GM21367 (cell line): Measurements from ENCODE around the gene BCAR1.
"Not testable (repeated sequence)": the region's sequence is repeated elsewhere in the genome, so short reads cannot be mapped to it uniquely, and the experiment has no call there.

ENCODE experiments used
- ATAC-seq: cut with Tn5 transposase; IDR thresholded peaks from one replicate; pipeline ENCODE4 v1.9.1; 2021; ENCODE audit not compliant: unreplicated experiment

The BCAR1 gene

DNA sequence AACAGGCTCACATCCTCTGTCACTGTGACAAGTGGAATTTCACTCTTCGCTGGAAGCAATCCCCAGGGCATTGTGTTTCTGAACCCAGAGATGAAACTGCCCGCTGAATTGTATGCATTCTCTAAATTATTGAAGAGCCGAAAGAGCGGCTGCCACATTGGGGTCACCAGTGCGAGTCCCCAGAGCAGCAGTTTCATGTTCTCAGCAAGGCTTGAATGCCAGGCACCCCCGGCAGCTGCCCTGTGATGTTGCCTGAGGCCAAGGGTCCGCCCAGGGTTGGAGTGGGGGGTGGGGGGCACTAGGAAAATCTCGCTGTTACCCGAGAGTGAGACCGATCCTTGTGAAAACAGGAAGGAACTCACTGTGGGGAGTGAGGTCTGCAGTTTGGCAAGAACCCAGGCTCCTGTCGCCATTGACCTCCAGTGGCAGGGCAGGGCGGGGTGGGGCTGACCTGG is 20.7 kb upstream of the BCAR1 start:
- ATAC-seq, result no peak

DNA sequence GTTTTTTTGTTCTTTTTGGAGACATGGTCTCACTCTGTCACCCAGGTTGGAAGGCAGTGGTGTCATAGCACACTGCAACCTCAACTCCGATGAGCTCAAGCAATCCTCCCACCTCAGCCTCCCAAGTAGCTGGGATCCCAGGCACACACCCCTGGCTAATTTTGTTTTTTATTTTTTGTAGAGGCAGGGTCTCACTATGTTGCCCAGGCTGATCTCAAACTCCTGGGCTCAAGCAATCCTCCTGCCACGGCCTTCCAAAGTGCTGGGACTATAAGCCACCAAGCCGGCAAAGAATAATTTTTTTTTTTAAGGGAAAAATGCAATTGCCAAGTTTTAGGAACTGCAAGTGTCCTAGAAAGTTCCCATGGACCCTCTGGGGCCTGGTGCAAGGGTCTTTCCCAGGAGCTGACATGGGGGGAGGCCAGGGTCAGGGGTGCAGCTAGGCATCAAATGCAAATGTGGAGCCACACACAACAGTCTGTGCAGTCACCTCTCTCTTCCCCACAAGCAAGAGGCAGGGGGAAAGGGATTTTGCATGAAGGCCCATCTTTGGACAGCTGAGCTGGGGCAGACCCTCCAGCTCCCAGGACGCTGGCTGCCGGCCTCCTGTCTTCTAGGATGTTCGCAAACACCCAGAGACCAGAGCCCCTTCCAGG is 20.1 kb upstream of the BCAR1 start:
- ATAC-seq, result no peak

- not testable (repeated sequence) for ATAC-seq
Observed at GRCh38 chr16:75269358-75269757, 17.9 kb upstream of the BCAR1 start.

DNA sequence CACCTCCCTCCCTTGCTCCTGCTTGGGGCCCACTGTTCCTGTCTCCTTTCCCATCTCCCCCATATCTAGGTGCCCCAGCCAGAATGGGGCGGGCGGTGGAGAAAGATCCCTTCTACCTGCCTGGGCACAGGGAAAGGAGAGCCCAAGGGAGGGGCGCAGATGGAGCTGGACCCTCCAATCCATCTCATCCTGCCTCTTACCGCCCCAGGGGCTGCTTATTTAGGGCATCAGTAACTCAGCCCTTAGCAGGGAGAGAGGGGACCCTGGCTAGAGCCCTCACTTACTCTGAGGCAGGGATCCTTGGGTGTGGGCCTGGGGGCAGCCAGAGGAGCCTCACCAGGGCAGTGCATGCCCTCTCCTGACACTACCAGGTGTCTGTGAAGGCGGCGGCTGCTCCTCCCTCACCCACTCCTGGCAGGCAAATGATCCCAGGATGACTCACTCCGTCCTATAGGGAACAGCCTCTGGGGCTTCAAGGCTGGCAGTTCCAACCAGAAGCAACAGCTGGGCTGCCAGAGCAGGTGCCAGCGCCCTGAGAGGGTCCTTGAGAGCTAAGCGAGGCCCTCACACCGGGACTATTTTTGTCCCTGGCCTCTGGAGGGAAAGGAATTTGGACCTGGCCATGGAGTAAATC is 16.3 kb upstream of the BCAR1 start:
- ATAC-seq, result no peak

DNA sequence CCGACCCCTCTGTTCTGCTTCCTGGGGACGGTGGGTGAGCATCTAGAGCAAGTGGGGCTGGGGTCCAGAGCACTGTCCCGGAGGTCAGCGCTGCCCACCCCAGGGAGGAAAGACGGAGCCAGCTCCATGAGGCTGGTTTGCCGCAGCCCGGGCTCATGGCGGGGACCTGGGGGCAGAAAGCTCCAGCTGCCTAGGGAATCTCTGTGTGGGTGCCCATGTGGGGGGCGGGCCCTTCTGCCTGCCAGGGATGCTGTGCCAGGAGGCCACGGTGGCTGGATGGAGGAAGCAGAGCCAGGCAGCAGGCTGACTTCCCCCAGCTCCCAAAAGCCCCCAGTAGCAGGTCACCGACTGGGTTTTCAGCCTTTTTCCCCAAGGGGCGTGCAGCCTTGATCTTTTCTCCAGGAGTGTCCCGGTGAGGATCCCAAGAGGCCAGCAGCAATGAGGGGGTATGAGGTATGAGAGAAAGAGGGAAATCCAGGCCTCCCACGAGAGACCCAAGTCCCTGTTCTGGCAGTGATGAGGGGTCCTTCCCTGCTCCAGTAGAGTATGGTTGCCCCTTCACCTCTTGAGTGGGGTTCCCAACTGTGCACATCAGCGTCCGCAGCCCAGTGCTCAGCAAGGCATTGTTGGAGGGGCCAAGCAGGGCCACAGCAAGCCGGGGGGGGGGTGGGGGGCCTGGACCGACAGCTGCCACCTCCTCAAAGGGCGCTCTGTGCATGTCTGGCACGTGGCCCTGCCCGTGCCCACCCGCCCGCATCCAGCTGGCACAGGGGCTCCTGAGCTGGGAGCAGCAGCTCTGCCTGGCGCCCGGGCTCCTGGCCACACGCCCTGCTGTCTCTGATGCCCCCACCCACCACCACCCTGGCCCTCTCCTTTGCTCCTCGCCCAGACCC is 15.6 kb upstream of the BCAR1 start:
- ATAC-seq, result no peak

- peak; percentile 44 for ATAC-seq
Observed at GRCh38 chr16:75265911-75266701, 14.7 kb upstream of the BCAR1 start.

DNA sequence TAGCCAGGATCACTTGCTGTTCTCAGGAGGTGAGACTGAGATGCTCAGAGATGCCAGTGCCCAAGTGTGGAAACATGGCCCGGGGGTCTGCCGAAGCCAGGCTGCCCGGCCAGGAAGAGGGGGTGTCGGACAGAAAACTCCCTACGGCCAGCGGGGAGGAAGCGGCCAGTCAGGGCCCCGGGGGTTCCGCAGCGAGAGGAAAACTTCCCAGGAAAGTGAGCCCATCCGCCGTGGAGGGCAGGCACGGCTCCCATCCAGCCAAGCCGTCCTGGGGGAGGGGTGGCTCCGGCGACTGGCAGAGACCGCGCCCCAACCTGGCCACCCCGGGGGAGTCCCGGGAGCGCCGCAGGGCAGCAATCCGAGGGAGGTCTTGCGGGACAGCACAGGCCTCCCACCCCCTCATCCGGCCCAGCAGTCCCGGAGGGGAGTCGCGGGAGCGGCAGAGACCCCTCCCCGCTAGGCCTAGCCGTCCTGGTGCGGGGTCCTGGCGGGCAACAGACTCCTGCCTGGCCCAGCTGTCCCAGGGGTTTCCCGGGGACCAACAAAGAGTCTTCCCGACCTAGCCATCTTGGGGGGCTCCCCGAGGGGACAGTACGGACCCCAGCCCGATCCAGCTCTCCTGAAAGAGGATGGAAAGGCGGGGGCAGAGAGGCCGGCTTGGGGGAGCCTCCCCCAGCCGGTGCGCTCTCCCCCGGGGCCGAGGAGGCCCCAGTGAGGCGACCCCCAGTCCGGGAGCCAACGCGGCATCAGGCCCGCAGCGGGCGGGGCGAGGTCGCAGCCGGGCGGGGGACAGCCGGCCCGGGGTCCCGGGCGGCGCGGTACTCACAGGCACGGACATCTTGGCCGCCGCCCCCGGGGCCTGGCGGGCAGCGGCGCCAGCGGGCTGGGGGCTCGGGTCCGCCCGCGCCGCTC is 13.8 kb upstream of the BCAR1 start:
- peak; percentile 10 for ATAC-seq

DNA sequence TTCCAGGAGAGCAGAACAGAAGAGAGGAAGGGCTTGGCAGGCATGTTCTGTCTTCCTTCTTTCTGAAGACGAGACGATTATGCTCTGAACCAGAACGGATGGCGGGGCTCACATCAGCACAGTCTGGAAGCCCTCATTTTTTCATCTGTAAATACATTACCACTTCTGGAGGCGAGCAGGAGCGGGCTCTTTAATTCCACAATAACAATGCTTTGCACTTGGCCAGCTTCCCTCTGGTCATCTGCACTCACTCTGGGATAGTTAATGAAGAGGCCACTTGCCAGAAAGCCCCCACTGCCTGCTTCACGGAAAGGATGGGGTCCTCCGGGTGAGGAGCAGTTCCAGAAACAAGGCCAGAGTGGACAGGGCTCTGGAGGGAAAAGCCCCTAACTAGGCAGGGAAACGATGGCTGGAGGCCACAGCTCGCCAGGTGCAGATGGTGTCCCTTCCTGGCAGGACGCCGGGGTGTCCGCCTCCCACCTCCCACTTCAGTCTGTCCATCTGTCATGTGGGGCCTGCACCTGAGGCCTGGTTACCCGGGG is 13.1 kb upstream of the BCAR1 start:
- ATAC-seq, result no peak

DNA sequence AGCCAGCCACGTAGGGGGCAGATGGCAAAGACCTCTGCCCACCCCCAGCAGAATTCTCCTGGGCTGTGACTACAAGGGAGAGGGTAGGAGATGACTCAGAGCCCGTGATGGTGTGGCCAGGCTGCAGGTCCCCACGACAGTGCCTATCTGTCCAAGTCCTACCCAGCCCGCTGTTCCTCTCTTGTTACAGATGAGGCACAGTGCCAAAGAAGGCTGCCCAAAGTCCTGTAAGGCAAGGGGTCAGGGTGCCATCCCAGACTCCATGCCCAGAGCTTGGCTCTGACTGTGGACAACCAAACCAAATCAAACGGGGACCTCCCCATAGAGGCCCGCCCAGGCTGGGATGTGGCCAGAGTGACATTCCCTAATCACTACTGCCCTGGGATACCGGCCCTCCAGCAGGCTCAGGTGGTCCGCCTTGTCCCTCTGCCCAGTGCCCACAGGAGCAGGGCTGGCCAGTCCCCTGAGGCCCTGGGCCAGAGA is 12.6 kb upstream of the BCAR1 start:
- ATAC-seq, result no peak

GRCh38 chr16:75263291-75263962 is 12.0 kb upstream of the BCAR1 start:
- ATAC-seq, result no peak

DNA sequence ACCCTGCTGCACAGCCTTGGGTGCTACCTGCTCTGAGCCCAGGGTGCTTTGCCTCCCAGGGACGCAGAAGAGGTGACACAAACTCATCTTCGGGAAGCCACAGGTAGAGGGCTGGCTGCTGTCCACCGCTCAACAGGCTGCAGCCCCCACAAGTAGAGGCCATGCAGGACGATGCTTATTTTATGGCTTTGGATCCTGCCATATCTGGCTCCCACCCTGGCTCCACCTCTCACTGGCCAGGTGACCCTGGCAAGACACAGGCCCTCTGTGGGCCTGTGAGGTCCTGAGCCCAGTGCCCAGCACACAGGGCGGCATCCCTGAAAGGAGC is 11.3 kb upstream of the BCAR1 start:
- no peak for ATAC-seq

DNA sequence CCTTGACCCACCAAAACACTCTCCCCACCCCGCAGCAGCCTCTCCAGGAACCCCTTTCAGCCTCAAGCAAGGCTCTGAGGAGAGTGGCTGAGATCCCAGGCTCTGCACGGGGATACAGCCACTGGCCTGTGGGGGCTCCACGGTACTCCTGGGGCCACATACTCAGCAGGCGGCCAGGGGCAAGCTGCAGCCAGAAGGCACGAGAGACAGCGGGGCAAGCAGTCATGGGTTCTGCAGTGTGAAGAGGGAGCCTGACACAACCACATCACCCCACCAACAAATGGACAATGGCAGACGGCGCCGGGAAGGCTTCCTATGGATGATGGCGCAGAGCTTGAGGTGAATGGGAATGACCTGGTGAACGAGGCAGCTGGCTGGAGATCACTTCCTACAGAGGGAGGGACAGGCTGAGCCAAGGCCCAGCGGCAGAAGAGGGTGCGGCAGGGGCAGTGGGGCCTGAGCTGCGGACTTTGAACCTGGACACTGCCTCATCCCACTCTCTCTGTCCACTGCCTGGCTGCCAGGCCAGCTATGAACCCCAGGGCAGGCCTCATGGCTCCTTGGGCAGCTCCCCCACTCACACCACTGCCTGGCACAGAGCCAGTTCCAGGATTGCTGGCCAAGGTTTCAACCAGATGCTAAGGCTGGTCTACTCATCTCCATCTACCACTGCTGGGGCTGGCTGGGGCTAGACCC is 10.8 kb upstream of the BCAR1 start:
- no peak for ATAC-seq

DNA sequence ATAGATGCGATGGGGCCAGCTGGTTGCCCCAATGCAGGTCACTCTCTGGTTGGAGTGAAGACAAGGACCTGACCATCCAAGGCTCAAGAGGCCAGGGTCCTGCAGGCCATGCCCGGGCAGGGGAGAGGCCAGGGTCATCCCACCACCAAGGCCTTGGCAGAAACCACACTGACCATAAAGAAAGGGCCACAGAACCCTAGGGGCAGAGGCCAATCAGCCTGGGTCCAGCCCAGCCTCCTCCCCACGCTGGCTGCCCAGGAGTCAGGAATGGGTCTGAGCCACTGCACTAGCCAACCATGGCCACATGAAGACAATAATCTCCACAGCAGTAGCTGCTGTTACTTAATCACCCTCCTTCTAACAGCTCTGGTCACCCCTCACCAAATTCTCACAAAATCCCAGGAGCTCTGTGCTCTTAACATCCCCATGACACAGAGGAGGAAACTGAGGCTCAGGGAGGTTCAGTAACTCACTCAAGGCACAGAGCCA is 10.2 kb upstream of the BCAR1 start:
- no peak for ATAC-seq

DNA sequence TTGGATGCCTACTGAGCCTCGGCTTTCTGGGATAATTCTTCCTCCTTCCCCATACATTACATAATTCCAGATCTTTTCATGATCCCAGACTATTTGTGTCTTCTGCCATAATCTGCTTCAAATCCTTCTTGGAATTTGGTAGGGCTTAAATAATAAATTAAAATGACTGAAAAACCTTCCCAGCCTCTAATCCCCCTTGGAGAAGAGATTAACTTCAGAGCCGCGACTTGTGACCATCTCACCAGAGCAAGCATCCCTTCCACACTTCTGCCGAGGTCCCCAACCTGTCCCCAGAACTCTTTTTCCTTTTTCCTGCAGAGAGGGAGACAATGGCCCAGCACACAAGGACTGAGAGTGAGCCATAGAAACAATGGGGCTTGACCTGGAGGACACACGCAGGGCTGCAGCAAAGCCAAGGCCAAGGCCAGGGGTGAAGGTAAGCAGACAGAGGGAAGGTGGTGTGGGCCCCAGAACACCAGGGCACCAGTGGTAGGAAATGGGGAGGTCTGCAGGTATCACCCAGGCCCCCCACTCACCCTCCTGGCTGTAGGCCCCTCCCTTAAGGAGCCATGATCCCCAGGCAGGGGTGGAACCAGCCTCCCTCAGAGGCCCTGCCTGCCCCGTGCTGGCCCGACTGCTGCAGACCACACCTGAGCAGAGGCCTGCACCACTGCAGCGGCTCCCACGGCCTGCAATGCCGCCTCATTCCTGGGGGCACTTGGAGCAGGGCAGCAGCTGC is 9.6 kb upstream of the BCAR1 start:
- ATAC-seq, result no peak

GRCh38 chr16:75258807-75259141 is 7.3 kb upstream of the BCAR1 start:
- no peak for ATAC-seq

GRCh38 chr16:75257886-75258806 is 6.7 kb upstream of the BCAR1 start:
- ATAC-seq, result no peak
